GM18873 (cell line): ENCODE results near the gene ZNF628.

ENCODE experiments used
- ATAC-seq: cut with Tn5 transposase; IDR thresholded peaks from one replicate; pipeline ENCODE4 v1.9.1; 2021; ENCODE audit warnings: mild to moderate bottlenecking, moderate library complexity, moderate number of reproducible peaks; ENCODE audit not compliant: unreplicated experiment, low FRiP score

The ZNF628 gene

DNA sequence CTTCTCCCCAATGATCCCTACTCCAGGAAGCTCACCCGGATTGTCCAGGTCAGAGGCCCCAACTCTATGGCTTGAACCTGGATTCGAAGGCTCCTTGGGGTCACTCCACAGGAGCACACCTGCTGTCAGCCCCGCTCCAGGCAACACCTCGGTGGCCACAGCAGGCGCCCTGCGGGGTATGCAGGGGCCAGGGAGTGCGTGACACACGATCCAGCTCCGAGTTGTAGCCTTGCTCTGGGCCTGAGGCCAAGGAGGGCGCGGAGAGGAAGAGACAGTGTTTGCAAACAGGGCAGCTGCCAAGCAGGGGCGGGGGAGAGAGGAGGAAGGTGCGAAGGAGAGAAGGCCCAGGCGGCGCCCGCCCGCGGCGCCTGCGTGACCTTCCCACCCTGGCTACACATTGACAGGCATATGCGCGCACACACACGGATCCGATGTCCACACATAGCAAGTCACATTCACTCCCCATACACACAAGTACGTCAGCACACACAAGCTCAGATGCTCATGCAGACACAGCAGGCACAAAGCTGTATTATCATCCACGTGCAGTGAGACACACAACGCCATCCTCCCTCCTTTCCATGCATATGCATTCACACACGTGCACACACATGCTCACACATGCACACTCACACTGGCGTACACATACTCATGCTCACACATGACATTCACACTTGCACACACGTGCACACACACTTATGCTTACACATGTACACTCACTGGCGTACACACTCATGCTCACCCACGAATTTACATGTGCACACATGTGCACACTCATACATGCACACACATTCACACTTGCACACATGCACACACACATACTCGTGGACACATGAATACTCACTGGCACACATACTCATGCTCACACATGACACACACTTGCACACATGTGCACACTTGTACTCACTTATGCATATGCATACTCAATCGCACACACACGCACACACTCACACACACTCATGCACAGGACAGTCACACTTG is 50.1 kb downstream of the ZNF628 start:
- no peak for ATAC-seq

- ATAC-seq = no peak
Measured at GRCh38 chr19:55527197-55528029, 51.0 kb downstream of the ZNF628 start.

DNA sequence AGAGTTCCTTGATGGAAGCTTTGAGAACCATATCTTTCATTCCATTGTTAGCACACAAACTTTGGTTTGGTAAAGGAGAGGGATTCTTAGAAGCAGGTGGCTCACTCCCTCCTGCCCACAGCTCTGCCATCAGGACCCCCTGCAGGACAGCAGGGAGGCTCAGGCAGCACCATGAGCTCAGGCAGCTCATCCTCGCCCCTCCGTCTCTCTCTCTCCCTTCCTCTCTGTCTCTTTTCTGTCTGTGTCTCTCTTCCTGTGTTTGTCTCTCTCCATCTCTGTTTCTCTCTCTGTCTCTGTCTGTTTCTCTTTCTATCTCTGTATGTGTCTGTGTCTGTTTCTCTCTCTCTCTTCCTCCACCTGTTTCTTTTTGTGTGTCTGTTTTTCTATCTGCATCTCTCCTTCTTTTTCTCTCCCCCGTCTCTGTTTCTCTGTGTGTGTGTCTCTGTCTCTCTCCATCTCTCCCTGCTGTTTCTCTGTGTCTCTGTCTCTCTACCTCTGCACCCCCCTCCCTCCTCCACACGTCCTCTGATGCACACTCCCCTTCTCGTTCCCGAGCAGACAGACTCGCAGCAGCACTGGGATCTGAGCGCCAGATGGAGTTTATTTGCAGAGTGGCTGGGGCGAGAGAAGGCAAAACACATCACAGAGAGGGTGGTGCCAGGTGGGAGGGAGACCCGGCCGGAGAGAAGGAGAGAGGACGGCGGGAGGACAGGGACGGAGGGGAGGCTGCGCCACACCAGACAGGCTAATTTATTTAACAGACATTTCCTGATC is 51.8 kb downstream of the ZNF628 start:
- no peak for ATAC-seq

DNA sequence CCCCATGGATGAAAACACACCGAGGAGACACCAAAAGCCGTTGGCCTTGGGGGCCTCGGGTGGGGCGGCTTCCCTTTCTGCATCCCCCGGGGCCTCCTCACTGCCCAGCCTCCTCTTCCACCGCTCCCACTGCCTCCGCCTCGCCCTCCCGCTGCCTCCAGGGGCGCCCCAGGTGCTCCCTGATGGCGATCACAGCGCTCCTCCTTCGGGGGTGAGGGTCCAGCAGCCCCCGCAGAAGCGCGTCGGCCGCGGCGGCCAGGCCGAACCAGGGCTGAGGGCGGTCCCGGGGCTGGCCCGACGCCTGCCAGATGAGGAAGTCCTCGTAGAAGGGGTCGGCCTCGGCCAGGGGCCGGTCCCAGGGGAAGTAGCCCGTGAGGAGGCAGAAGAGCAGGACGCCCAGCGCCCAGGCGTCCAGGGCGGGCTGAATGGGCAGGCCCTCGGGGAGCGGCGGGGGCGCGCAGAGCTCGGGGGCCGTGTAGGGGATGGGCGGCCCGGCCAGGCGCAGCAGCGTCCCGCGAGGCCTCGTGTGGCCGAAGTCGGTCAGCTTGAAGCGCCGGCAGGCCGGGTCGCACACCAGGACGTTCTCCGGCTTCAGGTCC is 53.3 kb downstream of the ZNF628 start:
- no peak for ATAC-seq

GRCh38 chr19:55530996-55531395 is 54.6 kb downstream of the ZNF628 start:
- ATAC-seq = no peak
